ENCODE data around the gene PCBP4. TPM values are rescaled to one million over a fixed set of nuclear protein-coding genes. Genes with fewer than 3 reads are reported as not detected.
A peak's percentile ranks its signal among the peaks of the same experiment; 100 is the strongest.

Gene PCBP4
- total and polyA plus RNA-seq, 10 donors: 12.8 to 41.7 (median 20.9) TPM

- Histone ChIP-seq H3K4me1 (peaks cover 6 to 40% (median 21%) of the 10 kb centered on the region in 6 donors), H3K4me3 (no peak overlapping the region), H3K9me3 (no peaks in the 10 kb centered on the region), H3K27ac (no peak overlapping the region), H3K36me3 (peaks cover 0 to 21% (median 0%) of the 10 kb centered on the region in 6 donors), H3K27me3 (replicated peaks in 1 of 7) (peaks cover 0 to 46% (median 15%) of the 10 kb centered on the region in 7 donors)
- no peak for DNase-seq
- 51 to 68% (median 62%) methylated on average over 6 of the region's 6 CpGs for WGBS, 5 donors
- intact Hi-C loops (cut with DNase I; ENCODE audit: low total_unique reads): no loop called here
- no peak for TF ChIP-seq POLR2A (IDR thresholded peaks at IDR 0.05)
- peak in 1 of 11 experiments; percentile 5 for TF ChIP-seq CTCF (IDR thresholded peaks at IDR 0.05 in 8 of 11, conservative IDR thresholded peaks at IDR 0.05 in 3 of 11)
Observed at GRCh38 chr3:51954105-51954504, 13.1 kb downstream of the PCBP4 start.

- H3K9me3 ChIP-seq: no peaks in the 10 kb centered on the region
- DNase-seq: no peak
- TF ChIP-seq POLR2AphosphoS5 (IDR thresholded peaks at IDR 0.05) (no peak), CTCF (IDR thresholded peaks at IDR 0.05 in 8 of 11, conservative IDR thresholded peaks at IDR 0.05 in 3 of 11) (no peak), POLR2A (IDR thresholded peaks at IDR 0.05) (no peak)
- H3K4me3 ChIP-seq: no peak overlapping the region
- H3K27ac ChIP-seq: no peak overlapping the region
- peaks cover 0 to 46% (median 15%) of the 10 kb centered on the region in 7 donors for H3K27me3 ChIP-seq (replicated peaks in 1 of 7)
- peaks cover 0 to 21% (median 0%) of the 10 kb centered on the region in 6 donors for H3K36me3 ChIP-seq
- intact Hi-C loops (cut with DNase I; ENCODE audit: low total_unique reads): no loop called here
- whole genome bisulfite sequencing, 5 donors: 54 to 80% (median 64%) methylated on average over 3 of the region's 3 CpGs
- H3K4me1 ChIP-seq: peaks cover 6 to 40% (median 21%) of the 10 kb centered on the region in 6 donors
Observed at GRCh38 chr3:51953445-51953844, 13.8 kb downstream of the PCBP4 start.

- Histone ChIP-seq H3K27ac (no peak overlapping the region), H3K9me3 (no peaks in the 10 kb centered on the region), H3K36me3 (peaks cover 0 to 30% (median 3%) of the 10 kb centered on the region in 6 donors), H3K4me1 (peaks cover 0 to 24% (median 8%) of the 10 kb centered on the region in 6 donors), H3K4me3 (no peak overlapping the region), H3K27me3 (replicated peaks in 1 of 7) (peaks cover 0 to 24% (median 9%) of the 10 kb centered on the region in 7 donors)
- TF ChIP-seq CTCF (IDR thresholded peaks at IDR 0.05 in 8 of 11, conservative IDR thresholded peaks at IDR 0.05 in 3 of 11): no peak
- TF ChIP-seq POLR2AphosphoS5 (IDR thresholded peaks at IDR 0.05): no peak
- no peak for TF ChIP-seq POLR2A (IDR thresholded peaks at IDR 0.05)
- 92 to 100% (median 94%) methylated on average over 2 of the region's 2 CpGs for WGBS, 5 donors
- intact Hi-C loops (cut with DNase I; ENCODE audit: low total_unique reads): no loop called here
- peak; percentile 6 for DNase-seq
Observed at GRCh38 chr3:51950899-51951298, 16.4 kb downstream of the PCBP4 start.

GRCh38 chr3:51949121-51949520 lies 18.1 kb downstream of the PCBP4 start:
- WGBS, 5 donors: 85 to 100% (median 92%) methylated on average over 5 of the region's 5 CpGs
- H3K27ac ChIP-seq: no peak overlapping the region
- no peaks in the 10 kb centered on the region for H3K9me3 ChIP-seq
- peak; percentile 41 for DNase-seq
- intact Hi-C loops (cut with DNase I; ENCODE audit: low total_unique reads): loop anchor here (5.0 to 10.0 kb wide), 2 partner anchors 46 to 193 kb away; partner anchors contain the start of gene RPL29
- no peak overlapping the region for H3K4me3 ChIP-seq
- TF ChIP-seq POLR2AphosphoS5 (IDR thresholded peaks at IDR 0.05) (no peak), POLR2A (IDR thresholded peaks at IDR 0.05) (no peak), CTCF (IDR thresholded peaks at IDR 0.05 in 8 of 11, conservative IDR thresholded peaks at IDR 0.05 in 3 of 11) (no peak)
- H3K27me3 ChIP-seq (replicated peaks in 1 of 7): peaks cover 0 to 6% (median 0%) of the 10 kb centered on the region in 7 donors
- H3K36me3 ChIP-seq: peaks cover 0 to 48% (median 9%) of the 10 kb centered on the region in 6 donors
- H3K4me1 ChIP-seq: peaks cover 0 to 7% (median 0%) of the 10 kb centered on the region in 6 donors
